Measurements from ENCODE around the gene PIK3CD.

- TF ChIP-seq CTCF (IDR thresholded peaks at IDR 0.05) (no peak), POLR2A (IDR thresholded peaks at IDR 0.05) (no peak)
Observed at GRCh38 chr1:9624081-9624480, 27.4 kb upstream of the PIK3CD start.
